Posterior vena cava (tissue), 2 donors: ENCODE results near the gene TMPRSS11D. TPM values are rescaled to one million over a fixed set of nuclear protein-coding genes. Genes with fewer than 3 reads are reported as not detected.
A peak's percentile ranks its signal among the peaks of the same experiment; 100 is the strongest.

Experiments
- DNase-seq: peaks from one replicate; pipeline ENCODE4 v3.0.0-alpha.2; 2020; ENCODE audit warnings: low spot score
- intact Hi-C, 2 donors: fragments of 100-400 bp; cut with DNase I; formaldehyde crosslinking; loops; one replicate each; pipeline versions ENCODE4 v1.14.1 to v1.14.2; 2022 to 2023
- long read RNA-seq, 2 donors: library from polyadenylated mRNA; unstranded; transcript quantifications; one replicate each; pipeline ENCODE4 v2.0.0, GENCODE V29; 2020 to 2021
- total RNA-seq, 2 donors: library from RNA; stranded (reverse); fragmentation: NEBNext Ultra II Directional; extraction: Animal tissue kit (Norgen Biotek cat#: 25700); gene quantifications; one replicate each; pipeline ENCODE4 v1.2.1, GENCODE V29; 2021
- donor health status: DM: yes; HTN: yes; CAD: no.
- donor health status: DM: yes; HTN: yes; CAD: no.

TMPRSS11D gene
- not detected for total RNA-seq
- long read RNA-seq, donor 1, result 0 reads
- long read RNA-seq, donor 2, result 0 reads

GRCh38 chr4:67883902-67884301 is at the start of gene TMPRSS11D:
Gene TMPRSS11D, minus strand, starts transcription at chr4:67884002. Its CDS starts 69 bp downstream, at chr4:67883933.
- intact Hi-C loops, result no loop called here
- DNase-seq, result no peak

GRCh38 chr4:67933038-67933437 is 49.2 kb upstream of the TMPRSS11D start:
- intact Hi-C loops, result no loop called here
- no peak for DNase-seq

DNA sequence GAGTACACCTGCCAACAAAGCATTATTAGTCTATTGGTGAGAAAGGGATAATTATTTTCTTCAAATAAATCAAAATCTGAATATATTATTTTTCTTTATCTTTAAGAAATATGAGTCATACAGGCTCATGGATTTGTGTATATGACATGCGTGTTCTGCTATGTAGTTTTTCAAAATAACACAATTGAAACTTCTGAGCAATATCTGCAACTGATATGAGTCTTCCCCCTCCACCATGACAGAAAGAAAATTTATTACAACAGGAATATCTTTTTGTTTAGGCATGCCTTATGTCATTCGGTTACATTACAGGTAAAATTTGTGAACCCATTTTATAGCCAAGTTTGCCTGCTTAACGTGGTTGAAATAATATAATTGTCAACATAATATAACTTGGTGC is 47.5 kb upstream of the TMPRSS11D start:
- intact Hi-C loops, result no loop called here
- no peak for DNase-seq

GRCh38 chr4:67929426-67929825 is 45.6 kb upstream of the TMPRSS11D start:
- intact Hi-C loops, result no loop called here
- no peak for DNase-seq

DNA sequence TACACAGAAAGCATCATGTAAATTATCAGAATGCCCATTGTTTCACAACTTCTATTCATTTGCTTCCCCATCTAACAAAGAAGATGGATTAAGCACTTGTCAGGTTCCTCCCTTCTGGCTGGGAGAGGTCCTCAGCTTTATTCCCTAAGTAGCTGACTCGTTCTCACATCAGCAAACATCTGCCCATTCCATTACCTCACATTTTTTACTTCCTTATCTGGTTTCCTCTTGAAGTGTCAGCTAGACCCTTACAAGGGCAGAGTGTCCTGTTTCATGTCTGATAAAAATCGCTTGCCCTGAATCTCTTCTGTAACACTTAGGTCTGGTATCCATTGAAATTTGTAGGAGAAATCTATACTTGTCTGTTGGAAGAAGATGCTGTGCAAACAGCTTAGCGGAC is 44.7 kb upstream of the TMPRSS11D start:
- DNase-seq, result no peak
- intact Hi-C loops, result no loop called here

DNA sequence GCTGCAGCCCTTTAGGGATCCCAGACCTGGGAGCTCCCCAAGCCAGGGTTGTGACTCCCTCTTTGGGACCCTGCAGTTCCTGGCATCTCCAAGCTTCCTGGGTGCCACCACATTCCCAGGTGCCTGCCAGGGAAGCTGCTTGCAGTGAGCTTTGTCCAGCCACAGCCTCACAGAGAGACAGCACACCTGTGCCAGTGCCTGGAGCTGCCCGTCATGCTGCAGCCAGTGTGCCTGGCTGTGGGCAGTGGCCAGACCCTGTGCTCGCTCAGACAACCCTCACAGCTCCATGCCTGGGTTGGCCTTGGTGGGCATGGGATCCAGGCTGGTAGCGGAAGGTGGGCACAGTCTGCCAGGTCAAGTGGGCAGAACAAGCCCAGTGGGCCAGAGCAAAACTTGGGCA is 43.4 kb upstream of the TMPRSS11D start:
- intact Hi-C loops, result no loop called here
- peak; percentile 69 for DNase-seq

- intact Hi-C loops, result no loop called here
- peak; percentile 64 for DNase-seq
Measured at GRCh38 chr4:67926485-67926884, 42.7 kb upstream of the TMPRSS11D start.

DNA sequence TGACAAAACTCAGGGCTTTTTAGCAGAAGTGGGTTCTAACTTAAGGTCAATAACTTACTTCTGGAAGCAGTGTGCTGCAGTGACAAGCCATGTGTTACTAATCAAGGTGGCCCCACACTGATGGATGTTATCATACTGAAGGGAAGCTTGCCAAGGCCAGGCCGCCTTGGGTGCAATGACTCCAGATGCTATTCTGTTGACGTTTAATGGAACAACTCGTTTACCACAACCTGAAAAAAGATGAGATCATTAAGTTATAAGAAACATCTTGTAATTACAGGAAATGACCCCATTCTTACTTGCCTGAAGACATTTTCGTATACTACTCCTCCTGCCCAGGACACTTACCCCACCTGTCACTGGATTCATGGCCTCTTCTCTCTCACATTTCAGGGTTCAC is 38.9 kb upstream of the TMPRSS11D start:
- intact Hi-C loops, result no loop called here
- DNase-seq, result no peak

- intact Hi-C loops, result loop anchor here in 1 of 2 donors (1.0 kb wide), 1 partner anchor 36 kb away; no protein-coding TSS in a partner anchor
- no peak for DNase-seq
Measured at GRCh38 chr4:67918428-67918827, 34.6 kb upstream of the TMPRSS11D start.

- no peak for DNase-seq
- intact Hi-C loops, result no loop called here
Measured at GRCh38 chr4:67915400-67915966, 31.7 kb upstream of the TMPRSS11D start.

DNA sequence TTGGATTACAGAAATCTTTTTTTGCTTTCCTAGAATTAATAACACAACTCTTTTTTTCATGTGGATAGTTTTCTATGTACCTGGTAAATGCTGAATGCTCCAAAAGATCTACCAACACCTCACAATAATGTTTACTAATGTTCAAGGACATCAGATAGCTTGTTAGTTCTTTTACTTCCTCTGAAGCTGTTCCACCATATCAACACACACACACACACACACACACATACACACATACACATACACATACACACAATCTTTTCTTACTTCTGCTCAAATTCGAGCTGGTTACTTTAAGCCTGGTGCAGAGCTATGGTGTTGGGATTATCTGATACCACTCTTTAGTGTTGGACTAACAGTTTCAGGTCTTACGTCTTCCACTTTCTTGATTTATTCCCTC is 28.3 kb upstream of the TMPRSS11D start:
- DNase-seq, result no peak
- intact Hi-C loops, result no loop called here

GRCh38 chr4:67911638-67912037 is 27.8 kb upstream of the TMPRSS11D start:
- no peak for DNase-seq
- intact Hi-C loops, result no loop called here

DNA sequence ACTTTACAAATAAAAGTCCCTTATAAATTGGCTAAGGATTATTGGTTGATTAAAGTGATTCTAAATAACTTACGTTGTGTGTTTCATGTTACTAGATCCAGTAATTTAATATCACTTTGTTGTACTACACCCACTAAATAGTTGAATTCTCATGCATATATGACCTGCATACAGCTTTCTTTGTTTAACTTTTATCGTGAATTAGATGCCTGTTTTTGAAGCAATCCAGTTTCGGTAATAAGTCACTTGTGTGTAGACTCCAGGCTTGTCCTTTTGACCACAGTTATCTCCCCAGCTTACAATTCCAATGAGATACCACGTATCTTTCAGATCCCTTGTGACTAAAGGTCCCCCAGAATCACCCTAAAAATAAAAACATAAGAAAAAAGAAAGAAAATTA is 27.3 kb upstream of the TMPRSS11D start:
- intact Hi-C loops, result no loop called here
- no peak for DNase-seq

DNA sequence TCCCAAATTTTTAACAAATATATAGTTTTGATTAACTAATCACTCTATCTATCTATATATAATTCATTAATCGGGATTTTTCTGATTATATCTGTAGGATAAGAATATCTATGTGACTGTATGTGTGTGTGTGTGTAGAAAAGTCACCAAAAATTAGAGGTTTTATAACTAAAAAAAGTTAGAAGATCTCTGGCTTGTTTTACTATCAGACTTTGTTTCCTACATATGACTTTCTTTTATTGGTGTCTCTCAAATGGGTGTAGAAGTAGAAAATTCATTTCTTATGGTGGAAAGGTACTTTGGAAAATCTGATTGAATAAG is 26.7 kb upstream of the TMPRSS11D start:
- DNase-seq, result no peak
- intact Hi-C loops, result no loop called here

DNA sequence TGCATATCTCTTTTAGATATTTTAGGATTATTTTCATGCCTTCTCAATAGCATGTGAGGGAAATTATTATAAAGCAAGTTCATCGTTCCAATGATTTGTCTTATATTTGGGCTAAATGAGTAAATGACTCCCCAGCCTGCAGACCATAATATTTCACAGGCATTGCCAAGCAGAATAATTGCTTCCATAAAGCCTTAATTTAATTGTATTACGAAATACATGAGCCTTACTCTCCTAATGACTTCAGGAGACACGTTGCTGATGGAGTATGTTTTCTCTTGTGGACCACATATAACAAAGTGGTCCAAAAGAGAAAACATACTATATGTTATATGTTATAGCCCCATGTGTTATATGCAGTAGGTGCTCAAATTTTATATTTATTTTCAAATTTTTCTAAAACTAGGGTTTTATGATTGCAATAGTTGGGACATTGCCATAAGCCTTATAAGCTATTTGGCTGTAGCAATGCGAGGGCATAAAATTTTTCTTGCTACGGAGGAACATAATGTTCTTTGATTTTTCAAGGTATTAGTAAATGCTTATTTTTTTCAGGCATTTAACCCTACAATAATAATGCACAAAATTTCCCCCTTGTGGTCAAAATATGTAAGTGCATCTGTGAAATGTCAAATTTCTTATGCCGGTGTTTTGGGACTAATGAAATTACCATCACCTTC is 26.2 kb upstream of the TMPRSS11D start:
- no peak for DNase-seq
- intact Hi-C loops, result no loop called here

DNA sequence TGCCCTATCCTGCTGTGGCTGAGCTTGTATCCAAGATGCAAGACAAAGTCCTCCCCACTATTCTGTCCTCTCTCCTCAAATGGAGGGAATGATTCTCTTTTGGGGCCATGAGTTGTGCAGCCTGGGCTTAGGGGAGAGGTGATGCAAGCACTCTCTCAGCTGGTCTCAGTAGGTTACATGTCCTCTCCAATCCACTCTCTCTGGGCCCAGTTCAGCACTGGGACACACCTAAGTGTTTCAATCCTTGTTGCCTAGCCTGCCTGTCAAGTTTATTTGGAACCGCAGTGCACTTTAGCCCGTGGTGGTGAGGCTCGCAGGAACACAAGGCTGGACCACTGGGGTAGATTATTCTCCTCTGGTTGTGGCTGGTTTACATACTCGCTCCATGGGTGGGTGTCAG is 23.8 kb upstream of the TMPRSS11D start:
- intact Hi-C loops, result loop anchor here in 1 of 2 donors (2.0 kb wide), 1 partner anchor 59 kb away; no protein-coding TSS in a partner anchor
- DNase-seq, result no peak

DNA sequence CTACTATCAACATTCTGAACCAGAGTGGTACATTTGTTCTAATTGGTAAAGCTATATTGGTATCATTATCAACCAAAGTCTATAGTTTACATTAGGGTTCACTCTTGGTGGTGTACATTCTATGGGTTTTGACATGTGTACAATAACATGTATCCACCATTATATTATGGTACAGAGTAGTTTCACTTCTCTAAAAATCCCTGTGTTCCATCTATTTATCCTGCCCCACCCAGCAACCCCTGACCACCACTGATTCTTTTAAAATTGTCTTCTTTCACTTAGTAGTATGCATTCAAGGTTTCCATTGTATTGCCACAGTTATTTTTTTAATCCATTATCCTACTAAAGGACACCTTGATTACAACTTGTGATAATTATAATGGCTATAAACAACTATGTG is 15.3 kb upstream of the TMPRSS11D start:
- no peak for DNase-seq
- intact Hi-C loops, result no loop called here

DNA sequence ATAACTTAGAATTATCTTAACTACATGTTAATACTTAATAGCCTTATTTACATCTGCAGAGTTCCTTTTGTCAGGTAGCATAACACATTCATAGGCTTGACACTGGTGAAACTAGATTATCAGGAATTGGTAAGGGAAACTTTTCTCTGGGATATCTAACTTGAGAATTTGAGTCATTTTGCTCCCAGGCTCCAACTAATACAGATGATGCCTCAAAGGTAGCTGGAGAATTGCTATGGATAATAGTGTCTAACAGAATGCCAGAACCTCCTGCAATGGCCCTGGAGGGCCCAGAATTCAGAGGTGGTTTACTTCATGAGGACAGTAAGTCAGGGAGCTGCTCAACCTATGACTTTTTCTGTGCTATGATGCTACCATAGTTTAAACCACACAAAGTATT is 13.9 kb upstream of the TMPRSS11D start:
- intact Hi-C loops, result no loop called here
- DNase-seq, result no peak

- DNase-seq, result no peak
- intact Hi-C loops, result no loop called here
Measured at GRCh38 chr4:67896421-67897065, 12.7 kb upstream of the TMPRSS11D start.

GRCh38 chr4:67894659-67895058 is 10.9 kb upstream of the TMPRSS11D start:
- intact Hi-C loops, result no loop called here
- no peak for DNase-seq

GRCh38 chr4:67892905-67893304 is 9.1 kb upstream of the TMPRSS11D start:
- intact Hi-C loops, result no loop called here
- no peak for DNase-seq
